ENCODE results near the gene ACBD3. TPM values are rescaled to one million over a fixed set of nuclear protein-coding genes. Genes with fewer than 3 reads are reported as not detected.
A peak's percentile ranks its signal among the peaks of the same experiment; 100 is the strongest.

The ACBD3 gene
- total and polyA plus RNA-seq, 2 of the 8 experiments (the other 6 are each of a cell fraction or from before 2014, with no cell fraction given): 8.4 to 29.4 TPM

DNA sequence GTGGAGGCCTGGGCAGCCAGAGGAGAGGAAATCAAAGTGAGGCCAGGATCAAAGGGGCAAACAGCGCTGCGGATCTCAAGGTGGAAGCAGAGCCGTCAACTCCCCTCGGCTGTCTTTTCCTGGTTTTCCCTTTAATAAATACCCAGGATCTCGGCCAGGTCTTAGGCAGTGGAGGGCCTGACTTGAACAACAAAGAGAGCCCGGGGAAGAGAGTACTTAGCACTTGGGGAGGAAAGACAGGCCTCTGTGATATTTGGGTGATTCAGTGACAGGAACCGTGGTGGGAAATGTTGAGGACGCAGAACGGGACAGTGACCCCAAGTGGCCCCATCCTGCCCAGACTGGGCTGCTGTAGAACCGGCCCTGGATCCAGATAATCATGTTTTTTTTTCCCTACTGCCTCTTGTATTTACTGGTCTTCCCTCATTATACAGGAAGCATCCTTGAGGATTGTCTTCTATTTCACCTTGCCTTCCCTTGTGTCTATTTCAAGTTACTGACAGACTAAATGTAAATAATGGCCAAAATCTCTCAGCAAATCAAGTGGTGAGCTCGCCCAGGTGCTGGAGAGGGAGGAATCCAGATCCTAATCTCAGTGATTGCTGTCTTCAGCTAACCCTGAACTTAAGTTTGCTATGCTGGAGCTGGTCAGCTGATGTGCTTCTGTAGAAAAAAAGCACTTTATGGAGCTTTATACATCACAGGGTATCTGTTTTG, 34.1 kb upstream of the ACBD3 start (continued):
- TF ChIP-seq RAD21 (IDR thresholded peaks at IDR 0.05 in 1 of 2, conservative IDR thresholded peaks at IDR 0.05 in 1 of 2; ENCODE audit: low read depth in 2 of 2, low read length in 2 of 2): peak; percentile 15 to 37; a peak in 2 of 4 replicates
